GM12878 (cell line): ENCODE data around the gene GNLY. TPM values are rescaled to one million over a fixed set of nuclear protein-coding genes. Genes with fewer than 3 reads are reported as not detected.

ENCODE experiments used
- ATF2 ChIP-seq: IDR thresholded peaks from 2 replicates; pipeline ENCODE4 v1.6.1; 2012; ENCODE audit warnings: low read length, inconsistent platforms
- BCL11A ChIP-seq: IDR thresholded peaks from 2 replicates; pipeline ENCODE4 v1.6.1; 2011; ENCODE audit warnings: low read depth, low read length
- BMI1 ChIP-seq: fragments of 450-650 bp; IDR thresholded peaks from 2 replicates; pipeline ENCODE4 v1.6.1; 2016; ENCODE audit warnings: mild to moderate bottlenecking, moderate library complexity, borderline replicate concordance
- DPF2 ChIP-seq: fragments of 450-650 bp; IDR thresholded peaks from 2 replicates; pipeline ENCODE4 v1.6.1; 2017; ENCODE audit warnings: mild to moderate bottlenecking
- EED ChIP-seq: sonication (generic); IDR thresholded peaks from 2 replicates; pipeline ENCODE4 v1.6.1; 2016; ENCODE audit warnings: antibody characterized with exemption, low read depth
- ELK1 ChIP-seq: IDR thresholded peaks from 2 replicates; pipeline ENCODE4 v1.6.1; 2012; ENCODE audit warnings: low read depth, low read length, improper control_type of control experiment
- EP300 ChIP-seq, 2 experiments: fragments of 150-350 bp in 1 of 2; IDR thresholded peaks; 2 replicates each; pipeline ENCODE4 v1.6.1; 2011 to 2012; ENCODE audit warnings: low read depth in 2 of 2, low read length in 2 of 2, borderline replicate concordance in 1 of 2, improper control_type of control experiment in 1 of 2, inconsistent platforms in 1 of 2; ENCODE audit not compliant: control insufficient read depth in 1 of 2
- FOXM1 ChIP-seq: IDR thresholded peaks from 2 replicates; pipeline ENCODE4 v1.6.1; 2012; ENCODE audit warnings: low read depth, mild to moderate bottlenecking, inconsistent platforms, low read length, moderate library complexity
- HCFC1 ChIP-seq: fragments of 150-350 bp; IDR thresholded peaks from 2 replicates; pipeline ENCODE4 v1.6.1; 2014; ENCODE audit warnings: low read length
- IKZF1 ChIP-seq: fragments of 450-650 bp; conservative IDR thresholded peaks from 2 replicates; pipeline ENCODE4 v1.6.1; 2017; ENCODE audit warnings: antibody characterized with exemption, mild to moderate bottlenecking
- IKZF2 ChIP-seq, 2 experiments: fragments of 450-650 bp; IDR thresholded peaks; 2 replicates each; pipeline ENCODE4 v1.6.1; 2017; ENCODE audit warnings: mild to moderate bottlenecking in 2 of 2, moderate library complexity in 2 of 2
- IRF3 ChIP-seq: fragments of 450-650 bp; IDR thresholded peaks from 2 replicates; pipeline ENCODE4 v1.6.1; 2014; ENCODE audit warnings: mild to moderate bottlenecking
- LARP7 ChIP-seq: fragments of 450-650 bp; IDR thresholded peaks from 2 replicates; pipeline ENCODE4 v1.6.1; 2017; ENCODE audit warnings: mild to moderate bottlenecking
- MTA2 ChIP-seq: fragments of 450-650 bp; IDR thresholded peaks from 2 replicates; pipeline ENCODE4 v1.6.1; 2016; ENCODE audit warnings: low read depth, mild to moderate bottlenecking, moderate library complexity
- NBN ChIP-seq: fragments of 450-650 bp; IDR thresholded peaks from 2 replicates; pipeline ENCODE4 v1.6.1; 2016
- NFYA ChIP-seq: IDR thresholded peaks from 2 replicates; pipeline ENCODE4 v1.6.1; 2011; ENCODE audit warnings: low read depth, mild to moderate bottlenecking, low read length, improper control_type of control experiment, borderline replicate concordance
- NR2F1 ChIP-seq: fragments of 450-650 bp; conservative IDR thresholded peaks from 2 replicates; pipeline ENCODE4 v1.6.1; 2017; ENCODE audit warnings: mild to moderate bottlenecking
- POLR2A ChIP-seq: IDR thresholded peaks from 2 replicates; pipeline ENCODE4 v1.6.1; 2011; ENCODE audit warnings: low read depth, mild to moderate bottlenecking, low read length
- RAD51 ChIP-seq: fragments of 450-650 bp; IDR thresholded peaks from 2 replicates; pipeline ENCODE4 v1.6.1; 2016; ENCODE audit warnings: moderate library complexity, mild to moderate bottlenecking, inconsistent platforms
- RB1 ChIP-seq: fragments of 450-650 bp; formaldehyde crosslinking; IDR thresholded peaks from 2 replicates; pipeline ENCODE4 v1.6.1; 2017; ENCODE audit warnings: mild to moderate bottlenecking, borderline replicate concordance
- RELA ChIP-seq: fragments of 450-650 bp; IDR thresholded peaks from 2 replicates; pipeline ENCODE4 v1.8.0; 2014; ENCODE audit warnings: borderline replicate concordance; ENCODE audit not compliant: partially characterized antibody
- RELB ChIP-seq: fragments of 450-650 bp; IDR thresholded peaks from 2 replicates; pipeline ENCODE4 v1.6.1; 2017; ENCODE audit warnings: low read depth, mild to moderate bottlenecking, moderate library complexity
- RUNX3 ChIP-seq: IDR thresholded peaks from 2 replicates; pipeline ENCODE4 v1.6.1; 2012; ENCODE audit warnings: low read length, inconsistent platforms
- SREBF1 ChIP-seq: IDR thresholded peaks from 2 replicates; pipeline ENCODE4 v1.6.1; 2012; ENCODE audit warnings: mild to moderate bottlenecking, low read length
- SUPT20H ChIP-seq: IDR thresholded peaks from 2 replicates; pipeline ENCODE4 v1.6.1; 2011; ENCODE audit warnings: low read depth, mild to moderate bottlenecking, low read length, moderate library complexity, borderline replicate concordance; ENCODE audit not compliant: control insufficient read depth
- TCF12 ChIP-seq: IDR thresholded peaks from 2 replicates; pipeline ENCODE4 v1.6.1; 2011; ENCODE audit warnings: low read depth, mild to moderate bottlenecking, low read length
- TCF3 ChIP-seq: IDR thresholded peaks from 2 replicates; pipeline ENCODE4 v1.6.1; 2012; ENCODE audit warnings: low read depth, mild to moderate bottlenecking, low read length, borderline replicate concordance; ENCODE audit not compliant: insufficient read depth
- ZNF217 ChIP-seq: fragments of 450-650 bp; IDR thresholded peaks from 2 replicates; pipeline ENCODE4 v1.6.1; 2017; ENCODE audit warnings: antibody characterized with exemption, mild to moderate bottlenecking
- ZNF24 ChIP-seq: fragments of 450-650 bp; IDR thresholded peaks from 2 replicates; pipeline ENCODE4 v1.6.1; 2017; ENCODE audit warnings: antibody characterized with exemption, mild to moderate bottlenecking
- polyA plus RNA-seq, 11 experiments: library from polyadenylated mRNA; depleted of rRNA in 4 of 11; unstranded in 6 of 11; stranded (reverse) in 5 of 11; fragments of >200 nt; fragmentation: Nextera tagmentation in 4 of 11; fragmentation: Illumina TruSeq in 1 of 11; extraction: Ambion mirVana in 4 of 11; extraction: Trizol in 1 of 11; gene quantifications; 1 replicate in 1 of 11; 2 replicates in 10 of 11; pipeline versions ENCODE4 v1.2.1 to v1.2.3, GENCODE V29; 2011 to 2016; ENCODE audit warnings: inconsistent platforms in 2 of 11, missing spikeins in 2 of 11, low read depth in 1 of 11
- total RNA-seq, 4 experiments: library from RNA; depleted of rRNA in 3 of 4; stranded (reverse); fragments of >200 nt in 3 of 4; fragmentation: Illumina TruSeq in 1 of 4; extraction: Trizol in 1 of 4; gene quantifications; 2 replicates each; pipeline versions ENCODE4 v1.2.1 to v1.2.3, GENCODE V29; 2013 to 2021

Gene GNLY
- total and polyA plus RNA-seq, 10 of the 15 experiments (the other 5 are each of a cell fraction or from before 2014, with no cell fraction given), result 0.18 to 0.42 TPM; not detected in 8

DNA sequence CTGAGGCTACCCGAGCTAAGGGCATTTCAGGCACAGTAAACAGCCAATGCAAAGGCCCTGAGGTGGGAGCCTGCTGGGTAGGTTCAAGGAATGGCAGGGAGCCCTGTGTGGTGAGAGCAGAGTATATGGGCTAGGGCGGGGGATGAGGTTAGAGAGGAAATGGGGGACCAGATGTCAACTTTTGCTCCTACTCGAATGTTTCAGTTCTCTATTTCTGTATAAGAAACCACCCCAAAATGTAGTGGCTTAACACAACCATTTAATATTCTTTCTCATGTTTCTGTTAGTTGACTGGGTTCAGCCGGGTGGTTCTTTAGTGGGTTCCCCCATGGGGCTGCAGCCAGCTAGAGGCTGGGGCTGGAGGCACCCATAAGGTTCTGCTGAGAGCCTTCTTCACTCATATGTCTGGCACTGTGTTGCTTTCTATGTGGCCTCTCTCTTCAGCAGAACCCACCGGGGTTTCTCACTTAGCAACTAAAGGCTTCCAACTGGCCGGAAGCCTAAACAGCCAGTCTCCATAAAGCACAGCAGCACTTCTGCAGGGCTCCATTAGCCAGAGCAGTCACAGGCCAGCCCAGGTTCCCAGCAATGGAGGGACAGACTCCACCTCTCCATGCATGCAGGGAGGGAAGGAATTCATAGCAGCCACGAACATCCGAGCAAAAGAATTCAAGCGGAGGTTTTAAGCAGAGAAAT lies 54.0 kb downstream of the GNLY start (continued):
- TF ChIP-seq ZNF217 (0 out of 2 replicates have a peak, but pooled peaks have one; percentile 66), EED (no peak), ATF2 (no peak), SREBF1 (0 out of 2 replicates have a peak, but pooled peaks have one; percentile 17), BMI1 (no peak), NR2F1 (peak; percentile 66), IKZF2 (IDR thresholded peaks at IDR 0.05) (peak; percentile 59 to 68), POLR2A (no peak), RB1 (no peak), LARP7 (no peak), BCL11A (peak; percentile 64; the same call in 1 of the 2 replicates), NBN (peak; percentile 57; the same call in 1 of the 2 replicates), RELB (peak; percentile 63; the same call in 1 of the 2 replicates), ZNF24 (peak; percentile 26; the same call in 1 of the 2 replicates), SUPT20H (no peak), IKZF1 (peak; percentile 51), TCF12 (peak; percentile 76), RELA (no peak), MTA2 (peak; percentile 68), HCFC1 (no peak), NFYA (no peak), RUNX3 (peak; percentile 73), ELK1 (no peak), TCF3 (0 out of 2 replicates have a peak, but pooled peaks have one; percentile 30), RAD51 (no peak), EP300 (IDR thresholded peaks at IDR 0.05; ENCODE audit: borderline replicate concordance in 1 of 2, control insufficient read depth in 1 of 2, low read depth in 2 of 2, low read length in 2 of 2) (peak; percentile 14 to 44; a peak in 2 of 4 replicates), FOXM1 (no peak), IRF3 (no peak), DPF2 (peak; percentile 79)
